ENCODE results near the gene TUSC2.
"Not testable (repeated sequence)": the region's sequence is repeated elsewhere in the genome, so short reads cannot be mapped to it uniquely, and the experiment has no call there.

Gene TUSC2

GRCh38 chr3:50322386-50323091 lies 5.5 kb downstream of the TUSC2 start, which contains the start of gene HYAL2:
Gene HYAL2 (minus strand): TSS chr3:50322745. CDS start chr3:50320489, 2,256 bp downstream.
- no peaks in the 10 kb centered on the region for H3K27me3 Mint-ChIP-seq
- H3K9me3 Mint-ChIP-seq, result no peaks in the 10 kb centered on the region
- peaks cover 50% of the 10 kb centered on the region for H3K36me3 Mint-ChIP-seq (ENCODE audit: low read depth)
- peaks cover 85% of the 10 kb centered on the region for H3K4me1 Mint-ChIP-seq (ENCODE audit: low read depth)
- H3K27ac Mint-ChIP-seq, result peak within 1 kb of the TSS; percentile 97
- intact Hi-C loops (cut with micrococcal nuclease), result no loop called here
- H3K4me3 Mint-ChIP-seq, result peak within 1 kb of the TSS; percentile 78

DNA sequence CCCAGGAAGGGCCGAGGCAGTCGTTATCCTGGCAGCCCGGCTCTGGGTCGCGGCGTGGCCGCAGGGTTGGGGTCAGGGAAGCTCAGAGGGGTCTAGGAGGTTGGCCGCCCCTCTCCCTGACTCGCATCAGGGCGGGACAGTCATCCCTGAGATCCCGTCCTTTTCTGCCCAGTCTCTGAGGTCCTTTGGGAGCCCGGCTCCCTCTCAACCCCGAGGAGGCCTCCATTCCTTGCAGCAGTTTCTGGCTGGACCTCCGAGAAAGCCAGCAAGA lies 6.0 kb downstream of the TUSC2 start:
- intact Hi-C loops (cut with micrococcal nuclease), result no loop called here
- peaks cover 54% of the 10 kb centered on the region for H3K36me3 Mint-ChIP-seq (ENCODE audit: low read depth)
- H3K27ac Mint-ChIP-seq, result peak overlapping the region; percentile 97
- peaks cover 83% of the 10 kb centered on the region for H3K4me1 Mint-ChIP-seq (ENCODE audit: low read depth)
- peak overlapping the region; percentile 78 for H3K4me3 Mint-ChIP-seq
- no peaks in the 10 kb centered on the region for H3K27me3 Mint-ChIP-seq
- no peaks in the 10 kb centered on the region for H3K9me3 Mint-ChIP-seq

DNA sequence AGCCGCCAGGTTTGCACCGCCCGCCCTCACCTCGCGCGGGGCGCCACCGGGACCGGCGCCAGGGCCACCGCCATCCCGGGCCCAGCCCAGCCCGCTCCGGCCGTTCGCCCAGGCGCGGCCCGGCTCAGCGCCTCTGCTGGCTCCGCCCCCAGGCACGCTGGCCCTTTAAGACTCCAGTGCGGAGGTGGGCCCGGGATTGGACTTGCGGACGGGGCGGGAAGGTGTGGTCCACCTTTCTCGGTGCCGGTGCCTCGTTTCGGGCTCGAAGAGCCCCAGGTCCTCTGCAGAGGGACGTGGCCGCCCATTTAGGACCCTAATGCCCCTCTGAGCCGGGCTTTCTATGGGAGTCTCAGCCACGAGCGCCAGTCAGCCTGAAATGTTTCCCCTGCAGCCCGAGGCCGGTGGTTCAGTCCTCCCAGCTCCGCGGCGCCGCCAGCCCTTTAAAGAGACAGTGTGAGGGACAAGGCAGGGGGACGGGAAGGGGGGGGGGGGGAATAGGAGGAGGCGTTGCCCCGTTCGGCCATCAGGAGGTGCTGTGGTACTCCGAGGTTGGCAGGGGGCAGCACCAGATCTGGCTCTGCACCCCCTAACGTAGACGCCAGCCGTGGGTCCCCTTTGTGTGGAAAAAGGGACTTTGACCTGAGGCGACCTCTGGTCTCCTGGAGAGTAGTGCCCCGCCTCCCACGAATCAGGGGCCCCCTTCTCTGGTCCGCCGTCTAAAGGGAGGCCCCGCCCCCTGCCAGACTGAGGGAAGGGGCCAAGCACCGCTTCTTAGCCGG lies 6.5 kb downstream of the TUSC2 start:
- Mint-ChIP-seq H3K9me3 (no peaks in the 10 kb centered on the region), H3K4me1 (ENCODE audit: low read depth) (peaks cover 83% of the 10 kb centered on the region), H3K4me3 (peak overlapping the region; percentile 78), H3K27ac (peak overlapping the region; percentile 97), H3K27me3 (no peaks in the 10 kb centered on the region), H3K36me3 (ENCODE audit: low read depth) (peaks cover 58% of the 10 kb centered on the region)
- intact Hi-C loops (cut with micrococcal nuclease), result loop anchor here (1.0 kb wide), 1 partner anchor 22 kb away; the partner anchor contains the start of genes HYAL3 and NAA80

- intact Hi-C loops (cut with micrococcal nuclease), result loop anchor here (1.0 kb wide), 1 partner anchor 22 kb away; the partner anchor contains the start of genes HYAL3 and NAA80
- H3K9me3 Mint-ChIP-seq, result no peaks in the 10 kb centered on the region
- peaks cover 81% of the 10 kb centered on the region for H3K4me1 Mint-ChIP-seq (ENCODE audit: low read depth)
- H3K4me3 Mint-ChIP-seq, result peak overlapping the region; percentile 78
- H3K27me3 Mint-ChIP-seq, result no peaks in the 10 kb centered on the region
- H3K27ac Mint-ChIP-seq, result peak overlapping the region; percentile 97
- H3K36me3 Mint-ChIP-seq (ENCODE audit: low read depth), result peaks cover 58% of the 10 kb centered on the region
Observed at GRCh38 chr3:50320853-50321335, 7.1 kb downstream of the TUSC2 start.

DNA sequence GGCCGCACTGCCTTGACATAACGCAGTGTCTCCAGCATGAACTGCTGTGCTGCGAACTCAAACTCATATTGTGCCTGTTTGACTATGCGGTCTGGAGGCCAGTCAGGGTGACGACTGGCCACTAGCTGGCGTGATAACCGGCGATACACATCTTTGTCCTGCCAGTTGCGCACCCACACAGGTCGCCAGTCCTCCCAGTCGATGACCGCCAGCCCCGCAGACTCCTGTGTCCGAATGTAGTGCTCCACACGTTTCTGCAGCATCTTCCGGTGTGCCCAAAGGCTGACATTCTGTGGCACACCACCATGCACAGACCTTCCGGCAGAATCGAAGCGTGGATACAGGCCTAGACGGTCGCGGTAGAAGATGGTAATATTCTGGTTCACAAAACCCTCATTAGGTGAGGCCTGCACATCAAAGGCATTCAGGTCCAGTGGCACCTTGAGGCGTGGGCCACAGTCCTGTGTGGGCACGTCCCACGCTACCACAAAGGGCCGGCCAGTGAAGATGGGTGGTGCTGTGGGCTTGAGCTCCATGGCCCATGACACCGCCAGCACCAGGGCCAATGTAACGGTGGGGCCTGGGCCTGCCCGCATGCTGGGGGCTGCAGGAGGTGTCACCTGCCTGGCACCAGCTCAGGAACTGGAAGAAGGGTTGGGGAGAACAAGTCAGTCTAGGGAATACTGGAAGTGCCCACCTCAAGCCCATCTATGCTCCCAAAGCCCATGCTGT lies 8.0 kb downstream of the TUSC2 start:
- peak overlapping the region; percentile 78 for H3K4me3 Mint-ChIP-seq
- H3K27ac Mint-ChIP-seq, result peak overlapping the region; percentile 97
- H3K36me3 Mint-ChIP-seq (ENCODE audit: low read depth), result peaks cover 57% of the 10 kb centered on the region
- H3K9me3 Mint-ChIP-seq, result no peaks in the 10 kb centered on the region
- H3K4me1 Mint-ChIP-seq (ENCODE audit: low read depth), result peaks cover 76% of the 10 kb centered on the region
- intact Hi-C loops (cut with micrococcal nuclease), result no loop called here
- H3K27me3 Mint-ChIP-seq, result no peaks in the 10 kb centered on the region

GRCh38 chr3:50319181-50319893 lies 8.7 kb downstream of the TUSC2 start:
- peak overlapping the region; percentile 78 for H3K4me3 Mint-ChIP-seq
- peak overlapping the region; percentile 79 for H3K27ac Mint-ChIP-seq
- peaks cover 62% of the 10 kb centered on the region for H3K36me3 Mint-ChIP-seq (ENCODE audit: low read depth)
- H3K27me3 Mint-ChIP-seq, result no peaks in the 10 kb centered on the region
- H3K4me1 Mint-ChIP-seq (ENCODE audit: low read depth), result peaks cover 74% of the 10 kb centered on the region
- H3K9me3 Mint-ChIP-seq, result no peaks in the 10 kb centered on the region
- intact Hi-C loops (cut with micrococcal nuclease), result no loop called here

DNA sequence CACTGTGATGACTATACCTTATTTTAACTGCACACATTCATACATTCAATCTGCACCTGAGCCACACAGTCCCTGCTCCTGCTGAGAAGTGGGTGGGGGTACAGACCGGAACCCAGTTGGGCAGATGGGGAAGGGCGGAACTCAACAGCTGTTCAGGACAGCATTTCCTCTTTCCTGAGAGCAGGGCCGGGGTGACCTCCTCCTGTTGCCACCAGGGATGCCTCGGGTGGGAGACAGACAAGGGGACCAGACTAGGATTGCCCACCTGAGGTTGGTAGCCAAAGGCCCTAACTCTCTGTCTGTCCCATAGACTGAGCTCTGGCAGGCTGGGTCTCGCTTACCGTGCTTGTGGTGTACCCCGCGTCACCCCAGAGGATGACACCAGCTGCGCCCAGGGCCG lies 9.4 kb downstream of the TUSC2 start:
- H3K9me3 Mint-ChIP-seq, result no peaks in the 10 kb centered on the region
- peaks cover 69% of the 10 kb centered on the region for H3K36me3 Mint-ChIP-seq (ENCODE audit: low read depth)
- no peaks in the 10 kb centered on the region for H3K27me3 Mint-ChIP-seq
- peak overlapping the region; percentile 79 for H3K27ac Mint-ChIP-seq
- peaks cover 74% of the 10 kb centered on the region for H3K4me1 Mint-ChIP-seq (ENCODE audit: low read depth)
- intact Hi-C loops (cut with micrococcal nuclease), result no loop called here
- H3K4me3 Mint-ChIP-seq, result peak overlapping the region; percentile 78

GRCh38 chr3:50318163-50318562 lies 9.9 kb downstream of the TUSC2 start:
- peak overlapping the region; percentile 79 for H3K27ac Mint-ChIP-seq
- peak overlapping the region; percentile 78 for H3K4me3 Mint-ChIP-seq
- peaks cover 71% of the 10 kb centered on the region for H3K36me3 Mint-ChIP-seq (ENCODE audit: low read depth)
- H3K4me1 Mint-ChIP-seq (ENCODE audit: low read depth), result peaks cover 71% of the 10 kb centered on the region
- H3K27me3 Mint-ChIP-seq, result no peaks in the 10 kb centered on the region
- intact Hi-C loops (cut with micrococcal nuclease), result no loop called here
- no peaks in the 10 kb centered on the region for H3K9me3 Mint-ChIP-seq

DNA sequence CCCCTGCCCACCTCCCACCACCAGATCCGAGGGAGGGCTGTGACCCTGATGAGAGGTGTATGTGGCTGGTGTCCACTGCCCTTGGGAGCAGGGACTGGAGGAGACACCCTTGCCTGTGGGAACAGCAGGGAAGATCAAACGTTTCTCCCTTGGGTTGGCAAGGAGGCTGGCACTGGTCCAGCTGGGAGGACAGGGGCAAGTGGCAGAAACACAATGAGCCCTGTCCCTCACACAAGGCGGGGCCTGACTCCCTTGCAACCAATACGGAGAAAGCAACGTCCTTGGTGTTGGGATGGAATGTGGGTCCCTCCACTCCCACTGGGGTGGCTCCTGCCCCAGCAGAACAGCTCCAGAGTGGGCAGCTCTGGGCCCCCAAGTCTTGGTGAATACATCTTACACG lies 10.7 kb downstream of the TUSC2 start:
- peaks cover 63% of the 10 kb centered on the region for H3K4me1 Mint-ChIP-seq (ENCODE audit: low read depth)
- H3K9me3 Mint-ChIP-seq, result no peaks in the 10 kb centered on the region
- no peaks in the 10 kb centered on the region for H3K27me3 Mint-ChIP-seq
- H3K4me3 Mint-ChIP-seq, result no peak overlapping the region
- intact Hi-C loops (cut with micrococcal nuclease), result no loop called here
- H3K27ac Mint-ChIP-seq, result peak overlapping the region; percentile 79
- peaks cover 71% of the 10 kb centered on the region for H3K36me3 Mint-ChIP-seq (ENCODE audit: low read depth)

GRCh38 chr3:50316657-50317242 lies 11.3 kb downstream of the TUSC2 start:
- intact Hi-C loops (cut with micrococcal nuclease), result no loop called here
- no peak overlapping the region for H3K4me3 Mint-ChIP-seq
- H3K4me1 Mint-ChIP-seq (ENCODE audit: low read depth), result peaks cover 60% of the 10 kb centered on the region

DNA sequence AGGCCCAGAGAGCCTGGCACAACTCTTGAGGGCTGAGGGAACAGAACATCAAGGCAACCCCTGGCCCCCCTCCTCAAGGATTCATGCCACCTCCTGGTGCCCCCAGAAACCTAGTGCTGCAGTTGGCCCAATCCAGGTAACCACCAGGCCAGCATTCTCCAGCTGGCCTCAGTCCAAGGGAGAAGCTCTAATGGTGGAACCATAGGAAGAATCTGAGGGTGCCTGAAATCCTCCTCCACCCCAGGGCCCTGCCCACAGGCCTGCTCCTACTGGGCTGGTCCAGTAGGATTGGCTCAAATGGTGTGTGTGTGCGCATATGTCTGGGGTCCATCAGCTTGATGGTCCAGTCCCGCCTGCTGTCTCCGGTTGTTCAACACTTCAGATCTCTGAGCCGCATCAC lies 13.2 kb downstream of the TUSC2 start:
- intact Hi-C loops (cut with micrococcal nuclease), result no loop called here
- Mint-ChIP-seq H3K4me1 (ENCODE audit: low read depth) (peaks cover 51% of the 10 kb centered on the region), H3K9me3 (no peaks in the 10 kb centered on the region), H3K4me3 (no peak overlapping the region), H3K36me3 (ENCODE audit: low read depth) (peaks cover 64% of the 10 kb centered on the region), H3K27me3 (no peaks in the 10 kb centered on the region), H3K27ac (no peak overlapping the region)

More at GRCh38 chr3:50316657-50317242, 11.3 kb downstream of the TUSC2 start:
- Mint-ChIP-seq H3K9me3 (no peaks in the 10 kb centered on the region), H3K27me3 (no peaks in the 10 kb centered on the region), H3K27ac (no peak overlapping the region), H3K36me3 (ENCODE audit: low read depth) (peaks cover 71% of the 10 kb centered on the region)

GRCh38 chr3:50314342-50314741 lies 13.7 kb downstream of the TUSC2 start:
- no peak overlapping the region for H3K27ac Mint-ChIP-seq
- intact Hi-C loops (cut with micrococcal nuclease), result no loop called here
- H3K36me3 Mint-ChIP-seq (ENCODE audit: low read depth), result peaks cover 64% of the 10 kb centered on the region
- H3K27me3 Mint-ChIP-seq, result no peaks in the 10 kb centered on the region
- no peaks in the 10 kb centered on the region for H3K9me3 Mint-ChIP-seq
- peaks cover 46% of the 10 kb centered on the region for H3K4me1 Mint-ChIP-seq (ENCODE audit: low read depth)
- H3K4me3 Mint-ChIP-seq, result no peak overlapping the region

DNA sequence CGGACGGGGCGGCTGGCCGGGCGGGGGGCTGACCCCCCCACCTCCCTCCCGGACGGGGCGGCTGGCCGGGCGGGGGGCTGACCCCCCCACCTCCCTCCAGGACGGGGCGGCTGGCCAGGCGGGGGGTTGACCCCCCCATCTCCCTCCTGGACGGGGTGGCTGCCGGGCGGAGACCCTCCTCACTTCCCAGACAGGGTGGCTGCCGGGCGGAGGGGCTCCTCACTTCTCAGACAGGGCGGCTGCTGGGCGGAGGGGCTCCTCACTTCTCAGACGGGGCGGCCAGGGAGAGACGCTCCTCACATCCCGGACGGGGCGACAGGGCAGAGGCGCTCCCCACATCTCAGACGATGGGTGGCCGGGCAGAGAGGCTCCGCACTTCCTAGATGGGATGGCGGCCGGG lies 16.0 kb downstream of the TUSC2 start:
- H3K4me3 Mint-ChIP-seq; H3K9me3 Mint-ChIP-seq; H3K27ac Mint-ChIP-seq; intact Hi-C loops (cut with micrococcal nuclease); H3K27me3 Mint-ChIP-seq: not testable (repeated sequence)
- Mint-ChIP-seq H3K36me3 (ENCODE audit: low read depth) (peaks cover 42% of the 10 kb centered on the region), H3K4me1 (ENCODE audit: low read depth) (peaks cover 27% of the 10 kb centered on the region)
